Body of pancreas (tissue), 4 donors: ENCODE measurements around the gene NT5C. TPM values are rescaled to one million over a fixed set of nuclear protein-coding genes. Genes with fewer than 3 reads are reported as not detected.
"Not testable (repeated sequence)": the region's sequence is repeated elsewhere in the genome, so short reads cannot be mapped to it uniquely, and the experiment has no call there.

Experiments used
- ATAC-seq: fragments of 150-250 bp; one replicate; pipeline ENCODE4 v1.9.1; 2016
- DNase-seq, 4 donors: peaks; one replicate each; pipeline ENCODE4 v3.0.0-alpha.2; 2019
- H3K27ac ChIP-seq, 4 donors: fragments of 200-600 bp; sonication (generic); 1 replicate in 3 of 4; 2 replicates in 1 of 4; pipeline versions ENCODE4 v1.5.1 to v1.6.1; 2016 to 2019; ENCODE audit warnings: mild to moderate bottlenecking in 1 of 4, mixed read lengths in 1 of 4, moderate library complexity in 1 of 4
- H3K27me3 ChIP-seq, 2 donors: fragments of 200-600 bp; sonication (generic); one replicate each; pipeline ENCODE4 v1.6.0; 2016; ENCODE audit warnings: mild to moderate bottlenecking in 1 of 2
- H3K36me3 ChIP-seq, 2 donors: fragments of 200-600 bp; sonication (generic); replicated peaks in 1 of 2; 2 replicates each; pipeline ENCODE4 v1.5.1; 2016; ENCODE audit warnings: low read depth in 2 of 2; ENCODE audit not compliant: insufficient read depth in 1 of 2
- H3K4me1 ChIP-seq: fragments of 200-600 bp; sonication (generic); one replicate; pipeline ENCODE4 v1.6.0; 2016
- H3K4me3 ChIP-seq, 2 donors: fragments of 200-600 bp; sonication (generic); 1 replicate in 1 of 2; 2 replicates in 1 of 2; pipeline ENCODE4 v1.5.1; 2016 to 2019
- H3K9me3 ChIP-seq, 3 donors: fragments of 200-600 bp; sonication (generic); 1 replicate in 2 of 3; 2 replicates in 1 of 3; pipeline ENCODE4 v1.5.1; 2016
- CTCF ChIP-seq, 7 experiments: fragments of 450-650 bp in 4 of 7; fragments of 200-600 bp in 3 of 7; sonication (generic) in 3 of 7; IDR thresholded peaks; one replicate each; pipeline ENCODE4 v1.5.1; 2016 to 2019; ENCODE audit warnings: antibody characterized with exemption in 7 of 7
- POLR2A ChIP-seq, 3 donors: fragments of 450-650 bp; IDR thresholded peaks; one replicate each; pipeline ENCODE4 v1.6.1; 2016; ENCODE audit warnings: antibody characterized with exemption in 3 of 3, mild to moderate bottlenecking in 2 of 3
- WGBS, 2 donors: methylation state at CpG; one replicate each; pipeline ENCODE4 v1.1.5; 2017; 5-methylcytosine and 5-hydroxymethylcytosine counted together
- intact Hi-C: fragments of 100-400 bp; cut with DNase I; formaldehyde crosslinking; loops from one replicate; pipeline ENCODE4 v1.15.1; 2023
- total RNA-seq, 2 donors: library from RNA; depleted of rRNA; stranded (reverse); fragments of >200 nt; gene quantifications; one replicate each; pipeline ENCODE4 v1.1.0, GENCODE V29; 2016

The NT5C gene
- total RNA-seq, 2 donors from 2014 or later, result 69.9 to 71.3 TPM

- ATAC-seq, result no peak
- DNase-seq, result no peak
- Histone ChIP-seq H3K9me3 (no peaks in the 10 kb centered on the region), H3K27me3 (no peaks in the 10 kb centered on the region), H3K4me1 (peaks cover 5% of the 10 kb centered on the region), H3K36me3 (no peaks in the 10 kb centered on the region), H3K4me3 (no peak overlapping the region), H3K27ac (no peak overlapping the region)
- intact Hi-C loops, result no loop called here
- TF ChIP-seq CTCF (IDR thresholded peaks at IDR 0.05) (no peak), POLR2A (IDR thresholded peaks at IDR 0.05) (no peak)
- WGBS, 2 donors, result 91 to 93% methylated on average over 4 of the region's 4 CpGs
Measured at GRCh38 chr17:75159196-75160031, 27.9 kb upstream of the NT5C start.

- ATAC-seq, H3K9me3 ChIP-seq, H3K36me3 ChIP-seq, H3K4me1 ChIP-seq, H3K4me3 ChIP-seq, H3K27ac ChIP-seq, H3K27me3 ChIP-seq, DNase-seq, intact Hi-C loops: not testable (repeated sequence)
- WGBS, 2 donors, result 89 to 90% methylated on average over 8 of the region's 8 CpGs
Measured at GRCh38 chr17:75158480-75158879, 26.9 kb upstream of the NT5C start.

- H3K4me1 ChIP-seq, result peaks cover 16% of the 10 kb centered on the region
- no peaks in the 10 kb centered on the region for H3K36me3 ChIP-seq
- ATAC-seq, result no peak
- no peaks in the 10 kb centered on the region for H3K9me3 ChIP-seq
- intact Hi-C loops, result no loop called here
- WGBS, 2 donors, result 86 to 87% methylated on average over 3 of the region's 3 CpGs
- peak overlapping the region in 1 of 4 donors; percentile 13 for H3K27ac ChIP-seq
- TF ChIP-seq CTCF (IDR thresholded peaks at IDR 0.05) (no peak), POLR2A (IDR thresholded peaks at IDR 0.05) (no peak)
- no peaks in the 10 kb centered on the region for H3K27me3 ChIP-seq
- no peak overlapping the region for H3K4me3 ChIP-seq
- DNase-seq, result no peak
Measured at GRCh38 chr17:75155191-75155601, 23.7 kb upstream of the NT5C start.

- H3K36me3 ChIP-seq, result no peaks in the 10 kb centered on the region
- 2 to 13% methylated on average over 11 to 62 of the region's 67 CpGs for WGBS, 2 donors
- peak within 1 kb of the TSS; percentile 44 to 66 for H3K4me3 ChIP-seq
- TF ChIP-seq POLR2A (IDR thresholded peaks at IDR 0.05), result peak; percentile 98 to 99 (median 99)
- TF ChIP-seq CTCF (IDR thresholded peaks at IDR 0.05), result peak in 1 of 7 experiments; percentile 8
- ATAC-seq (peak; percentile 100), DNase-seq (peak; percentile 98 to 99 (median 99))
- peak within 1 kb of the TSS; percentile 13 to 81 (median 50) for H3K27ac ChIP-seq
- H3K4me1 ChIP-seq, result peaks cover 16% of the 10 kb centered on the region
- no peaks in the 10 kb centered on the region for H3K9me3 ChIP-seq
- intact Hi-C loops, result no loop called here
- no peaks in the 10 kb centered on the region for H3K27me3 ChIP-seq
Measured at GRCh38 chr17:75154195-75155106, 22.9 kb upstream of the NT5C start, which contains the start of gene JPT1. TSS of gene JPT1 (minus strand) at chr17:75154512. CDS start at chr17:75154397, 115 bp downstream.

- WGBS, 2 donors, result 0 to 1% methylated on average over 3 to 34 of the region's 35 CpGs
- Histone ChIP-seq H3K27ac (peak overlapping the region in 3 of 4 donors; percentile 21 to 81 (median 79)), H3K9me3 (no peaks in the 10 kb centered on the region), H3K4me3 (peak overlapping the region; percentile 44 to 66), H3K36me3 (no peaks in the 10 kb centered on the region), H3K27me3 (no peaks in the 10 kb centered on the region), H3K4me1 (peaks cover 16% of the 10 kb centered on the region)
- DNase-seq (peak in 2 of 4 donors; percentile 23 to 30), ATAC-seq (peak; percentile 4)
- TF ChIP-seq POLR2A (IDR thresholded peaks at IDR 0.05) (no peak), CTCF (IDR thresholded peaks at IDR 0.05) (no peak)
- intact Hi-C loops, result no loop called here
Measured at GRCh38 chr17:75153780-75154194, 22.2 kb upstream of the NT5C start.
